Epithelial cell of prostate (primary cell): ENCODE data around the gene LRRC10.

ENCODE experiments used
- DNase-seq: peaks from one replicate; pipeline ENCODE4 v3.0.0-alpha.2; 2011; ENCODE audit warnings: low read depth, low spot score
- H3K27ac ChIP-seq: fragments of 450-650 bp; 2 replicates; pipeline ENCODE4 v1.5.1; 2017; ENCODE audit warnings: mild to moderate bottlenecking

The LRRC10 gene, protein sequence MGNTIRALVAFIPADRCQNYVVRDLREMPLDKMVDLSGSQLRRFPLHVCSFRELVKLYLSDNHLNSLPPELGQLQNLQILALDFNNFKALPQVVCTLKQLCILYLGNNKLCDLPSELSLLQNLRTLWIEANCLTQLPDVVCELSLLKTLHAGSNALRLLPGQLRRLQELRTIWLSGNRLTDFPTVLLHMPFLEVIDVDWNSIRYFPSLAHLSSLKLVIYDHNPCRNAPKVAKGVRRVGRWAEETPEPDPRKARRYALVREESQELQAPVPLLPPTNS

DNA sequence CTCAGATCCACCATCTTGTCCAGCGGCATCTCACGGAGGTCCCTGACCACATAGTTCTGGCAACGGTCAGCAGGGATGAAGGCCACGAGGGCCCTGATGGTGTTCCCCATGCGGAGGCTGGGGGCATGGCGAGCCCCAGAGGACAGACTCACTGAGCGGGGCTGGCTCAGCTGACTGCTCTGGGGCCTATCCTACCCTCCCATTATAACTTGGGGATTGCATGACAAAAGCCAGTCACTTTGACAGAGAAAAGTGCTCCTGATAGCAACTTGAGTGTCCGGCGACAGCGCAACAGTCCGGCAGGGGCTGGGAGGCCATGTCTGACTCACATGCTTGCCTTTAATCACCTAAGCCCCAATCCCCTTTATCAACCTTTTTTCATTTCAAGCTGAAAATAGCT lies at the start of gene LRRC10:
LRRC10 (minus strand) TSS at position 179 of the 400 bp plus-strand sequence; CDS start at position 110, 69 bp downstream.
- DNase-seq, result no peak
- no peak within 1 kb of the TSS for H3K27ac ChIP-seq

DNA sequence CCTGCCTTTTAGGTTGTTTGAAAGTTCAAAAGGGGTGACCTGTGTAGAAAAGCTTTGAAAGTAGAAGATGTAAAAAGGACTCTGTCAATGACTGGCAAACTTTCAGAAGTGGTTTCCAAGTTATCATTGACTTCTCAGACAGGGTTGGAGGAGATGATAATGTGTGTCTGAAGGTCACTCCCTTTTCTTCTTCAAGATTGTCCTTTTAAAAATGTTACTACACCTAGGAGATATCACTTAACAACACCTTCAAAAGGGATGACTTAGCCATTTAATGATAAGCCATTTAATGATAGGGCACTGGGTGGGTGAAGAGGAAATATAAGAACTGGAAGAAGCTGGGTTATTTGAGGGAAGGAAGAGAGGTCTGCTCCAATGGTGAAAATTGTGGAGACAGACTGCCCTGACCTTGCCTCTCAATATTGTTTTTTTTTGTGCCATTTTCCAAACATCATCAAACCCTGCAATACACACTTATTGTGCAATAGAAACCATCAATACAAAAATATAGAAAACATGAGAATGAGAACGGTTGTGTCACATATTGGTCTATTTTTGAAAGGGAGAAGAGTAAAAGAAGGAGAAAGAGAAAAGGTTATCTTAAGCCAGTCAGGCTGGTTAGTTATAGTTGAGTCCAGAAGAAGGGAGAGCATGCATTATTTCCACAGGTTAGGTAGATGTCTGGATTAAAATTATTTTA lies 49.6 kb upstream of the LRRC10 start:
- H3K27ac ChIP-seq, result no peak overlapping the region
- DNase-seq, result no peak

DNA sequence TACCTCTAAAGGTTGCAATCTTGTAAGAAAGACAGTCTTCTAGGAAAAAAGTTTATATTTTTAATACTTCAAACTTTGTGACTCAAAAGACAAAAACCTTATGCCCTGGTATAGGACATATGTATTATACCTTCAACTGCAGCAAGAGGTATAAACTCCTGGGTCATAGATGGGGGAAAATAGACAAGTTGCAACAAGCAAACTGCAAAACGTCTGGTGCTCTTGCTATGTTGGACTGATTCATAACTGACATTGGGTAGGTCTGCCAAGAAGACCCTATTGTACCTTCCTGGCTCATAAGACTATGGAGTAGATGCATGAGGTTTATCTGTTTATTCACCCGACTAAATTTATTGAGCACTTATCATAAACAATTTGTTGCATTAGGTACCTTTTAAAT lies 47.5 kb upstream of the LRRC10 start:
- H3K27ac ChIP-seq, result no peak overlapping the region
- DNase-seq, result peak; percentile 36

DNA sequence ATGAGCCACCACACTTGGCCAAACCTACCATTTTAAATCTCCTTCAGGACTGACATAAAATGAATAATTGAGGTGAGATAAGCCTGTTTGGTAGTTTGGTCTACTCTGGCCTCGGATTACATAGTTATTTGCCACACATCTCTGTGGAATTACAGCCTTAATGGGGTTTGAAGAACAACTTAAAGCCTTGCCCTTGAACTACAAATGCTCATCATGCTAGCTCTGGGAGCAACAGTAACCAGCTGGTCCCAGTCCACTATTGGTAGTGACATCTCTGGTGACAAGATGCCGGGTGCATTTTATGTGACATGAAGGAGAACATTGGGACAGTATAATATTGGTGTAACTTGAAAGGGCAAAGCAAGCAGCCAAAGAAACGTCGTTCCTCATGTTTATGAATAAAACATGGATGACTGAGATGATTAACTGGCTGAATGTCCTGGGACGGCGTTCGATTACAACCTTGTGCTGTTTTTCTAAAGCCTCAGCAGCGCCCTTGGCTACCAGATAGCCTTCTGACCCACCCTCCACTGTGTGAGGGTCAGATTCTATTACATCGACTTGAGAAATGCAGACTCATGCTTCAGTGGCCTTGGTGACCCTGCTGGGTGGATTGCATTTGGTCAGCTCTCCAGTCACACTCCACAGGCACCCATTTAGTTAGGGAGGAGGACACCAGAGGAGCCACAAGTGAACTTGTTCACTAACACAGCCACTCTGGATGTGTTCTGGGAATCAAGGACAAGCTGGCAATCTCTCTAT lies 46.9 kb upstream of the LRRC10 start:
- H3K27ac ChIP-seq, result no peak overlapping the region

DNA sequence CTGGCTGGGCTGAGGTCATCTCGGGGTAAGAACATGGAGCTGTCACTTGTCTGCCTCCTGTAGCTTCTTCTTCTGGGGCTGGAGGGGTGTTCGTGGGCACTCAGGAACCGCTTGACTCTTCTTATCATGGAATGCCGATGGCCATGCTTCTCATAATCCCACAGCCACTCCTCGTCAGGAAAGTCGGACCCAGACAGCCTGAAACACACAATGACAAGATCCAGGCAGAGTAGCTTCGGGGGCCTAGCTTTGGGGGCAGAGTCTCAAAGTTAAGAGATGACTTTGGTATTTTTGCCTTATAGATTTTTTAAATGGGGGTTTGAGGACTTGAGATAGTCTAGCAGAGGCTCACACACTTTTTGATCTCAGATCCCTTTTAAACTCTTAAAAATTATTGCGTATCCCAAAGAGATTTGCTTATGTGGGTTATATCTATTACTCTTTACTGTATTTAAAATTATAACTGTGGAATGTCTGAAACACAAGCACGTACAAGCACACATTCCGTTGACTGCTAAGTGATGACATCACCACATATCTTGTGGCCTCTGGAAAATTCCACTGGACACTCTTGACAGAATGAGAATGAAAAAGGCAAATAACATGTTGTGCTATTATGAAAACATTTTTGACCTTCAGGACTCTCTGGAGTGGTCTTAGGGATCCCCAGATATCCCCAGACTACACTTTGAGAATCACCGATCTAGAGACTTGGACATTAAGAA lies 45.1 kb upstream of the LRRC10 start:
- peak; percentile 24 for DNase-seq
- H3K27ac ChIP-seq, result peak overlapping the region; percentile 67

More for the DNA sequence above, 46.9 kb upstream of the LRRC10 start:
- no peak for DNase-seq

DNA sequence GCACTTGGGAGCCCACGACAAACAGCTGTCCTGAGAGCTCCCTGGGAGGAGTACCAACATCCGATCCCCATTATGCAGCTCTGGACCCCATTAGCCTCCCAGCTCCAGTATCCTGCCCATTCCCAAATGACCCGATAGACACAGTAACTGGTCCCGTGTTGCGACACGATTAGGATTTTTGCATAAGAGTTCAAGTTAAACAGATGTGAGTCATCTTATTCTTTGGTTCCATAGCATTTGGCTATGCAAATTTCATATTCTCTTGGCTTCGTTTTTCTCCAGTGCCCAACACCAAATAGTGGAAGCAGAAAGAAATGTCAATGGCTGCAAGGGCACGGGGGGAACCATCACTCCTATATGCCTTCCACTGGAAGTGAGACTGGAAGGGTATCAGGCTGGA lies 43.0 kb upstream of the LRRC10 start:
- no peak overlapping the region for H3K27ac ChIP-seq
- DNase-seq, result no peak

DNA sequence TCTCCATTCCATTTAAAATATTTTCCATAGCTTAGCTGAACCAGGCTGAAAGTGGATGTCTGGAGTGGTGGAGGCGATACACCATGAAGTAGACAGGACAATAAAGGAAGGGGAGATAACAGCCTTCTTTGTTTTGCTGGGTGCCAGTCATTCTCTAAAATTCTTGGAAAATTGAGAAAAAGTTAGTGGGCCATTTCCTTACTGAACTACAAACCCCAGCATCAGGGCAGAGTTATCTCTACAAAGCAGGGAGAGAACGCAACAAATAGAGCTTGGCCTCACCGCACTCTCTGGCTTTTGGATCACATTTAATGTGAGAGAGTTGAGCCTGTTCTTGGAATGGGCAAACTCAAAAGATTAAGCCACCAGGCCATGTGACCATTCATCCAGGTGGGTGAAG lies 41.2 kb upstream of the LRRC10 start:
- DNase-seq, result no peak
- H3K27ac ChIP-seq, result no peak overlapping the region

DNA sequence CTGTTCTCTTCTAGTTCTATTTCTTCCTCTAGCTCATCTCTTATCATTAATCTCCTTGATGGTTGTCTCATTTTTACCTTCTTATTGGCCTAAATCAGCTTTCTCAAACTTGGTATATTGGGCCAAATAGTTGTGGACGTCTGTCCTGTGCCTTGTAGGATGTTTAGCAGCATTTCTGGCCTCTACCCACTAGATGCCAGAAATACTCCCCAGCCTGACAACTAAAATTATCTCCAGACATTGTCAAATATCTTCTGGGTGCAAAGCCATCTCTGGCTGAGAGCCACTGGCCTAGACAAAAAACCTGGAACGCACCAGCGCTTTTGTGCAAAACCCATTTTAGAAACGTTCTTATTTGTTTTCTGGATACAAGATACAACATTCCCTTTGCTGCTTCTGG lies 38.8 kb upstream of the LRRC10 start:
- no peak overlapping the region for H3K27ac ChIP-seq
- no peak for DNase-seq

DNA sequence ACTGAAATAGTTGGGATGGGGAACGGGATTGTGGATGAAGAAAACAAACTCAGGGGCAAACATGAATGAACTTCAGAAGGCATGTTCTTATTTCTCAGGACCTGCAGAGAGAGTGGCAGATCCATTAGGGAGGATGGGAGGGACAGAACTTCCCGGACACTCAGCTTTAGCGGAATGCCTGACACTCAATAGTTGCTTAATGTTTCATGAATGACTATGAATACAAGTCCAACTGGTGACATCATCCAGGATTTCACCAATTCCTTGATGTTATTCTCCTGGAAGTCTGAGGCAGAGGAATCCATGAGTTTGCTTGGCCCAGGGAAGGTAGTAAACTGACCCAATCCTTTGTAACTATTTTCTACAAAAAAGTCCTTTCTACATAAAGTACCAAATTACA lies 37.8 kb upstream of the LRRC10 start:
- peak; percentile 20 for DNase-seq
- H3K27ac ChIP-seq, result peak overlapping the region; percentile 15

DNA sequence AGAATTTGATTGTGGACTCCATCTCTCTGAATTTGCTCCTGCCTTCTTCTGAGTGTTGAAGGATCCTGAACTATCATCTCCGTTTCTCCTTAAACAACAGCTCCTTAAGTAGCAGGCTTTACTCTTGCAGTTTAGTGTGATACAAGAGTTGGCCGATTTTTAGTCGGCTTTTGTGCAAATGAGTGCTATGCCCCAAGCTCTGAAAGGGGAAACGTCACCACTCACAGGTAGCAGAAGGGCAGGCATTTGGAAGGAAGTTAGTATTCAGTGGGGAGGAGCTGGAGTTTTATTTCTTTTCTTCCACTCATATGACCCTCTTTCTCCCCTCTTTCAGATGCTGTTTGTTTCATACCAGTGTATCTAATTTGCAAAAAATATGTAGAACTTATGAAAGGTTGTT lies 36.5 kb upstream of the LRRC10 start:
- no peak for DNase-seq
- no peak overlapping the region for H3K27ac ChIP-seq

DNA sequence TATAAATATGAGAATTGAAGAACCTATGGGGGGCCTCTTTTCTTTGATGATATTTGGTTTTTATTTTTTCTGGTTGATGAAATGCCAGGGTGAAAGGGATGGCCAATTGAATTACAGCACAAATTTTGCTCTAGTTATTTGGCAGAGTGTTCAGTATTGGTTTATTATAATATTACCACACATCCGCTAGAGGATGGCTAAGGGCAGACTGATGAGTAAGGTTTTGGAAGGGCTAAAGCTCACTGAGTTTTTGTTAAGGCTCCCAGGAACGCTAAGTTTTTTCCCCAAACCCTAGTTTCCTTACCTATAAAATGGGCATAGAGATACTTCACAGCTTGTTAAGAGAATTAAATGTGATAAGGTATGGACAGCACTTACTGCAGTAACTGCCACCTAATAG lies 34.3 kb upstream of the LRRC10 start:
- H3K27ac ChIP-seq, result no peak overlapping the region
- DNase-seq, result no peak

DNA sequence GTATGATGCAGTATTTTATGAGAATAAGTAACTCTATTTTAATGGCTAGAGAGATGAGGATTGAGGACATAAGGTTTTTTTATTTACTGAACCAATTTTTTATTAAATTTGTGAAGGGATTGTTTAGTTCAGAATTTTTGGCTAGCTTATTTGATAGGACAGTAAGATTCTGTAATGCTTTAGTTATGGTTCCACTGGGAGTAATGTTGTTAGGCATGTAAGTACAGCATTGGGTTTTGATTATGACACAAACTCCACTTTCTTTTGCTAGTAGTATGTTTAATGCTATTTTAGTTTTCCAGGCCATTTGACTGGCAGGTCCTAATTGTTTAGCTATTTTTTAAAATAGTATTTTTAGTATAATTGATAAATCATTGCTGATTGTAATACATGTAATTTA lies 33.8 kb upstream of the LRRC10 start:
- no peak for DNase-seq
- H3K27ac ChIP-seq, result no peak overlapping the region

DNA sequence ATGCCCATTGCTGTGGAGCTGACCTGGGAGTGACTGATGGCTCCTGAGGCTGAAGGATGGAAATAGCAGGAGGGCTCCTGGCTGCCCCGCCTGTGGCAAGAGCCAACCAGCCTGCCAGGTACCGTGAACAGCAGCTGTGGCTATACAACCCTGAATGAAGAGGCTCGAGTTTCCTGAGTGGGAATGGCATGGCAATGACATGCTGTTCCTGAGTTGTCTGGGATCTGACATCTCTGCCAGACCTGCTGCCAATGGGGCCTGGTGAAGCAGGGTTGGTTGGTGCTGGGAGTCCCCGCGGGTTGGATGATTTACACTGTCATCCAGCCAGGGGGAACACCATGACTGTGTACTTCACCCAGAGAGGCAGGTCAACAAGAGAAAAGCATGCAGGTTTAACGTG lies 31.8 kb upstream of the LRRC10 start:
- DNase-seq, result no peak
- H3K27ac ChIP-seq, result no peak overlapping the region

DNA sequence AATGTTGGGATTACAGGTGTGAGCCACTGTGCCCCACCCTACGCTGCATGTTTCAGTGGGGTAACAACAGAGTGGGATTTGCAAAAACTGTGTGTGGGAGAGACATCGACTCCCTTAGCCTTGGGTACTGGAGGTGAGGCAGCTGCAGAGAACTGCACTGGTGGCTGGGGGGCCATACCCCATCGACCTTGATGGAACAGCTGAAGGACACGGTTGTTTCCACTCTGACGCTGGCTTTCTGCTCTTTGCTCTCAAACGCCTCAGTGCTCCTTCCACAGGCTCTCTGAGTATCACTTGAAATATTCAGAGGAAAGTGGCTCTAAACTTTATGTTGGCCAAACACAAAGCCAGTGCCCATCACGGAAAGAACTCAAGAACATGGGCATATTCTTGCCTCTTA lies 30.8 kb upstream of the LRRC10 start:
- no peak overlapping the region for H3K27ac ChIP-seq
- no peak for DNase-seq

DNA sequence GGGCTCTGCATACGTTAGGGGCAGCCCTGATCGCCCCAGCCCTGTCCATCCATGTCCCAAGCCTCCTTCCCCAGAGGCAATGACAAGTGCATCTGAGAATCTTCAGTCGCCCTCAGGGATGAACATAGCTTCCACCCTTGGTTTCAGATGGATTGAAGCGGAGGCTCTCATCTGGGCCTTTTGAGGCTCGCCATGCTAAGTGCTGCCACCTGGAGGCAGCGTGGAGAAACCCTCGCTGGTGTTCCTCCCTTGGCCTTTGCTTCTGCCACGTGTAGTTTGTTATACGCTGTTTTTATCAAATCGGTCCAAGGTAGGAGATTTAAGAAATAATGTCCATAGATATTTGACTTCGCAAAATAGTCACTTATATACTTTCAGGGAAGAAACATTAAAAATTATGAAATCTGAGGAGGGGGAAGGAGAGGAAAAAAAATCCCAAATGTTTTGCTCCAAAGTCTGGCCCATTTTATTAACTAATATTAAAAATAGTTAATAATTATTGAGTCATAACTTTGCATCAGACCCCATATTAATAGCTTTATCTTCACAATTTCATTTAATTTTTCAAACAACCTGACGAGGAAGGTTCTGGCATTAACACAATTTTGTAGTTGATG lies 28.8 kb upstream of the LRRC10 start:
- no peak for DNase-seq
- H3K27ac ChIP-seq, result no peak overlapping the region

DNA sequence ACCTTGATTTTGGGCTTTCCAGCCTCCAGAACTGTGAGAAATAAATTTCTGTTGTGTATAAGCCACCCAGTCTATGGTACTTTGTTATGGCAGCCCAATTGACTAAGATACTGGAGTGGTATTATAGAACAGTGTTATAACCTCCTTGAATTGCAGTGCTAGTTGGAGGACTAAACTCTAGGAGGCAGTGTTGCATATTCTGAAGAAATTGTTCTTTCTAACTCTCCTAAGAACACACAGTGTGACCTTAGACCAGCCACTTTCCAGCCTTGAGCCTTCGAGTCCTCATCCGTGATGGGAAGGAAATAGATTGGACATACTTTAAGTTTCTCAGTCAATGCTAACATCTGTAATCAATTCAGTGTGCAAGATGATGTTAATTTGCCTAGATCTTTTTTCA lies 22.4 kb upstream of the LRRC10 start:
- H3K27ac ChIP-seq, result no peak overlapping the region
- DNase-seq, result no peak

DNA sequence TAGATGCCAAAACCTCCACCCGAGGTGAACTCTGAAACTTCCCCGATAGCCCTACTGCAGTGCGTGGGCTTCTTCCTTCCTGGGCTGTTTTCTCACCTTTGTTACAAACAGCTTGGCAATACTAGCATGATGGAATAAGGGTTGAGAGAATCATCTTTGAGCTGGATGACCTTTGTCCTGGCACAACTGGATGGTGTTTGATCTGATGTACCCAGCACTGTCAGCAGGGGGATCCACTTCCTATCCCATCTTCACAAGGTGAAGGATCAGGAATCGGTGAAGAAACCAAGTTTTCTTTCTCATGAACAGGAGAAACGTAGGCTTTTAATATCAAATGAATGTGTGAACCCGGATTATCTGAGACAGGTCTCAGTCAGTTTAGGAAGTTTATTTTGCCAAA lies 19.5 kb upstream of the LRRC10 start:
- DNase-seq, result no peak

DNA sequence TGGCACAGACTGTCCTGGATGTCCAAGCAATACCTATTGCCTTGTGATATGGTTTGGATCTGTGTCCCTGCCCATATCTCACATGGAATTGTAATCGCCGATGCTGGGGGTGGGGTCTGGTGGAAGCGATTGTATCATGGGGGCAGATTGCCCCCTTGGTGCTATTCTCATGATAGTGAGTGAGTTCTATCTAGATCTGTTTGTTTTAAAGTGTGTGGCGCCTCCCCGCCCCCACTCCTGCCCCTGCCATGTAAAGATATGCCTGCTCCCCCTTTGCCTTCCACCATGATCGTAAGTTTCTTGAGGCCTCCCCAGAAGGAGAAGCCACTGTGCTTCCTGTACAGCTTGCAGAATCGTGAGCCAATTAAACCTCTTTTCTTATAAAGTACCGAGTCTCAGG lies 16.8 kb upstream of the LRRC10 start:
- H3K27ac ChIP-seq, result no peak overlapping the region
- DNase-seq, result no peak

More for the DNA sequence above, 19.5 kb upstream of the LRRC10 start:
- H3K27ac ChIP-seq, result no peak overlapping the region

DNA sequence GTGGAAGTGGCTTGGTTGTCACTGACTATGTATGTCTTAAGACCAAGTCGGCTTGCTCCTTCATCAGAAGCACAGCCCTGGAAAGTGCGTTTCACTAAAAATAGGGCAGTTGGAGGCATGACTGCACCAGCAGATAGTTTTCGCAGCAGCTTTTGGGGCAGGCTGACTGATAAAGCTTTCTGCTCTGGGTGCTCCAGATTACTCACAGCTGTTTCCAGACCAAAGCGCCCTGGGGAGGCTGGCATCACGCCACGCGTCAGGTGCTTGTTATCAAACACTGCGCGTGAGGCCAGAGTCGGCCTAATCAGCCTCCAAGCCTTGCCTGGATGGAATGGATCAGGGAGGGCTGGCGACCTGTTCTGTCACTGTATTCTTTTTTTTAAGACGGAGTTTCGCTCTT lies 13.3 kb upstream of the LRRC10 start:
- no peak overlapping the region for H3K27ac ChIP-seq
- no peak for DNase-seq

DNA sequence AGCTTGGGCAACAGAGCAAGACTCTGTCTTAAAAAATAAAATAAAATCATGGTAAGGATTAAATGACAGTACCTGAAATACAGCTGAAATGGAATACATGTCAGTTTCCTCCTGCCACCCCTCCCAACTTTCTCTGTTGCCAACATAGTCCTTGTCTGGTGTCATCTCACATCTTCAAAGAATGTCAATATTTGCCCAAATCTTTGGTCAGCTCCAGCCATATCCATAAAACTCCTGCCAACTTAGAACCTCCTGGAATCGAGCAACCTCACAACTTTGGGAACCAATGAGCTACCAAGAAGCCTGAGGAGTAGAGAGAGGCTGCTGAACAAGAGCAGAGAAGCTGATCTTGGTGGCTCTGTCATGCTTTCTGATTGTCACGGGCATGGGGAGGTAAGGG lies 10.8 kb upstream of the LRRC10 start:
- no peak for DNase-seq
- no peak overlapping the region for H3K27ac ChIP-seq
